Fibroblast of lung (primary cell): ENCODE results near the gene MEP1A. TPM values are rescaled to one million over a fixed set of nuclear protein-coding genes. Genes with fewer than 3 reads are reported as not detected.
"Not testable (repeated sequence)": the region's sequence is repeated elsewhere in the genome, so short reads cannot be mapped to it uniquely, and the experiment has no call there.

Experiments
- DNase-seq, 2 donors: peaks; one replicate each; pipeline versions ENCODE4 v3.0.0 to v3.0.0-alpha.2; 2010; ENCODE audit warnings: low read depth in 2 of 2
- H2AFZ ChIP-seq: 2 replicates; pipeline ENCODE4 v1.5.1; 2012; ENCODE audit warnings: low read length, control low read depth, inconsistent platforms
- H3K27ac ChIP-seq: 2 replicates; pipeline ENCODE4 v1.5.1; 2011; ENCODE audit warnings: low read length, control low read depth; ENCODE audit not compliant: insufficient read depth
- H3K27me3 ChIP-seq: 2 replicates; pipeline ENCODE4 v1.5.1; 2011; ENCODE audit warnings: mild to moderate bottlenecking, low read length; ENCODE audit not compliant: control insufficient read depth, insufficient read depth
- H3K36me3 ChIP-seq: 2 replicates; pipeline ENCODE4 v1.5.1; 2011; ENCODE audit warnings: low read length; ENCODE audit not compliant: control insufficient read depth, insufficient read depth
- H3K4me1 ChIP-seq: 2 replicates; pipeline ENCODE4 v1.5.1; 2011; ENCODE audit warnings: low read length; ENCODE audit not compliant: control insufficient read depth, insufficient read depth; ENCODE audit errors: extremely low read depth
- H3K4me2 ChIP-seq: 2 replicates; pipeline ENCODE4 v1.5.1; 2011; ENCODE audit warnings: low read length, control low read depth; ENCODE audit not compliant: insufficient read depth; ENCODE audit errors: extremely low read depth
- H3K4me3 ChIP-seq, 4 experiments: fragments of 200-600 bp in 1 of 4; sonication (generic) in 1 of 4; replicated peaks in 1 of 4; 2 replicates each; pipeline ENCODE4 v1.5.1; 2011 to 2016; ENCODE audit warnings: low read length in 4 of 4, low read depth in 3 of 4, mild to moderate bottlenecking in 3 of 4, control low read depth in 2 of 4, inconsistent platforms in 1 of 4, mixed read lengths in 1 of 4; ENCODE audit not compliant: insufficient read depth in 1 of 4; ENCODE audit errors: control extremely low read depth in 1 of 4
- H3K79me2 ChIP-seq: 2 replicates; pipeline ENCODE4 v1.5.1; 2012; ENCODE audit warnings: mild to moderate bottlenecking, low read length, inconsistent platforms; ENCODE audit not compliant: control insufficient read depth, insufficient read depth
- H3K9ac ChIP-seq: 2 replicates; pipeline ENCODE4 v1.5.1; 2011; ENCODE audit warnings: mild to moderate bottlenecking, low read length, control low read depth; ENCODE audit not compliant: insufficient read depth
- H3K9me3 ChIP-seq: 2 replicates; pipeline ENCODE4 v1.5.1; 2012; ENCODE audit warnings: low read depth, low read length; ENCODE audit not compliant: control insufficient read depth, insufficient read depth
- H4K20me1 ChIP-seq: 2 replicates; pipeline ENCODE4 v1.5.1; 2011; ENCODE audit warnings: low read length; ENCODE audit not compliant: control insufficient read depth, insufficient read depth; ENCODE audit errors: extremely low read depth
- EZH2 ChIP-seq: IDR thresholded peaks from 2 replicates; pipeline ENCODE4 v1.5.1; 2012; ENCODE audit warnings: low read length, control low read depth, mild to moderate bottlenecking; ENCODE audit errors: missing control alignments
- polyA plus RNA-seq, 2 donors: library from polyadenylated mRNA; depleted of rRNA in 1 of 2; stranded (reverse) in 1 of 2; unstranded in 1 of 2; fragments of >200 nt; gene quantifications; 2 replicates each; pipeline ENCODE4 v1.2.1, GENCODE V29; 2011 to 2012; ENCODE audit warnings: missing spikeins in 1 of 2
- total RNA-seq: library from RNA; depleted of rRNA; stranded (reverse); fragments of >200 nt; gene quantifications from 2 replicates; pipeline ENCODE4 v1.2.1, GENCODE V29; 2014
- TF ChIP-seq, protein P1 (sequence below), 2 donors: IDR thresholded peaks in 1 of 2; conservative IDR thresholded peaks in 1 of 2; 1 replicate in 1 of 2; 2 replicates in 1 of 2; pipeline ENCODE4 v1.5.1; 2011 to 2012; ENCODE audit warnings: low read length in 2 of 2, control low read depth in 1 of 2, inconsistent platforms in 1 of 2, low read depth in 1 of 2, mild to moderate bottlenecking in 1 of 2

Gene MEP1A
- total and polyA plus RNA-seq, 2 donors (not counting 1 experiment from before 2014, with no cell fraction given), result not detected

DNA sequence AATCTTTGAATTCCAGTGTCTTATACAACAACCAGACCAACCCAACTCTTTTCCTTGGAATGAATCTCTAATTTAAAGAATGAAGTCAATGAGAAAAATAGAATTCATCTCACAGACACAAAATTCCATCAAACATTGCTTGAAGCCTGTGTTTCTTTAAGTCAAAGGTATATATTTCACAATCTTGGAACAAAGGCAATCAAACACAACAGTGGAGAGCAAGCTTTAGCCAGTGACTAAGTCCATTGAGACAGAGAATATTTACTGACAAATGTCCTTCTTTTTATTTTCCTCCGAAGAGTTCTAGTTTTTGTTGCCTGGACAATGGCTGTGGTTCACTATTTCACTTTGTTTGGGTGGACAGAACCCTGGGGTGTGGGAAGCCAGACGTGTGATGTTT, 35.8 kb downstream of the MEP1A start:
- H3K9ac ChIP-seq, result no peak overlapping the region
- no peak overlapping the region for H3K4me3 ChIP-seq

DNA sequence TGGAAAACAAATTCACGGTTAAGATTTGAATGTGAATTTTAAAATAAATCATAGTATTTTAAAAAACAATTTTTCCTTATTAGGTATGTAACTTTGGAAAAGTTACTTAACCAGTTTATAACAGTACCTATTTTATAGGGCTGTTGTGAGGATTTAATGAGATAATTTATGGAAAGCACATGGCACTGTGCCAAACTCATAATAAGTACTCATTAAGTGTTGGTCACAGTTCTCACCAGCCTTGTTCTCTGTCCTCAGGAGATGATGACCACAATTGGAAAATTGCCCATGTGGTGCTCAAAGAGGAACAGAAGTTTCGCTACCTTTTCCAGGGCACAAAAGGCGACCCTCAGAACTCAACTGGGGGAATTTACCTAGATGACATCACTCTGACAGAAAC, 39.6 kb downstream of the MEP1A start:
- H3K27ac ChIP-seq, result no peak overlapping the region
- H3K36me3 ChIP-seq, result no peaks in the 10 kb centered on the region
- H4K20me1 ChIP-seq, result no peaks in the 10 kb centered on the region
- H3K4me3 ChIP-seq, result no peak overlapping the region
- H3K4me1 ChIP-seq, result no peaks in the 10 kb centered on the region
- H3K9ac ChIP-seq, result no peak overlapping the region
- H3K27me3 ChIP-seq, result no peaks in the 10 kb centered on the region
- no peaks in the 10 kb centered on the region for H3K79me2 ChIP-seq
- TF ChIP-seq EZH2, result no peak
- TF ChIP-seq, protein P1, sequence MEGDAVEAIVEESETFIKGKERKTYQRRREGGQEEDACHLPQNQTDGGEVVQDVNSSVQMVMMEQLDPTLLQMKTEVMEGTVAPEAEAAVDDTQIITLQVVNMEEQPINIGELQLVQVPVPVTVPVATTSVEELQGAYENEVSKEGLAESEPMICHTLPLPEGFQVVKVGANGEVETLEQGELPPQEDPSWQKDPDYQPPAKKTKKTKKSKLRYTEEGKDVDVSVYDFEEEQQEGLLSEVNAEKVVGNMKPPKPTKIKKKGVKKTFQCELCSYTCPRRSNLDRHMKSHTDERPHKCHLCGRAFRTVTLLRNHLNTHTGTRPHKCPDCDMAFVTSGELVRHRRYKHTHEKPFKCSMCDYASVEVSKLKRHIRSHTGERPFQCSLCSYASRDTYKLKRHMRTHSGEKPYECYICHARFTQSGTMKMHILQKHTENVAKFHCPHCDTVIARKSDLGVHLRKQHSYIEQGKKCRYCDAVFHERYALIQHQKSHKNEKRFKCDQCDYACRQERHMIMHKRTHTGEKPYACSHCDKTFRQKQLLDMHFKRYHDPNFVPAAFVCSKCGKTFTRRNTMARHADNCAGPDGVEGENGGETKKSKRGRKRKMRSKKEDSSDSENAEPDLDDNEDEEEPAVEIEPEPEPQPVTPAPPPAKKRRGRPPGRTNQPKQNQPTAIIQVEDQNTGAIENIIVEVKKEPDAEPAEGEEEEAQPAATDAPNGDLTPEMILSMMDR (conservative IDR thresholded peaks at IDR 0.05 in 1 of 2, IDR thresholded peaks at IDR 0.05 in 1 of 2; ENCODE audit: low read depth in 1 of 2, low read length in 2 of 2), result no peak
- H2AFZ ChIP-seq, result no peak overlapping the region
- H3K4me2 ChIP-seq, result no peak overlapping the region
- DNase-seq, result no peak
- no peaks in the 10 kb centered on the region for H3K9me3 ChIP-seq

More for the DNA sequence above, 35.8 kb downstream of the MEP1A start:
- no peak overlapping the region for H2AFZ ChIP-seq
- H3K27ac ChIP-seq, result no peak overlapping the region
- no peak overlapping the region for H3K4me2 ChIP-seq
- no peaks in the 10 kb centered on the region for H3K4me1 ChIP-seq
- H3K79me2 ChIP-seq, result no peaks in the 10 kb centered on the region
- no peaks in the 10 kb centered on the region for H3K9me3 ChIP-seq
- no peaks in the 10 kb centered on the region for H3K27me3 ChIP-seq
- no peak for DNase-seq
- no peaks in the 10 kb centered on the region for H4K20me1 ChIP-seq
- no peaks in the 10 kb centered on the region for H3K36me3 ChIP-seq
- no peak for TF ChIP-seq EZH2
- TF ChIP-seq, protein P1 (conservative IDR thresholded peaks at IDR 0.05 in 1 of 2, IDR thresholded peaks at IDR 0.05 in 1 of 2; ENCODE audit: low read depth in 1 of 2, low read length in 2 of 2), result no peak

DNA sequence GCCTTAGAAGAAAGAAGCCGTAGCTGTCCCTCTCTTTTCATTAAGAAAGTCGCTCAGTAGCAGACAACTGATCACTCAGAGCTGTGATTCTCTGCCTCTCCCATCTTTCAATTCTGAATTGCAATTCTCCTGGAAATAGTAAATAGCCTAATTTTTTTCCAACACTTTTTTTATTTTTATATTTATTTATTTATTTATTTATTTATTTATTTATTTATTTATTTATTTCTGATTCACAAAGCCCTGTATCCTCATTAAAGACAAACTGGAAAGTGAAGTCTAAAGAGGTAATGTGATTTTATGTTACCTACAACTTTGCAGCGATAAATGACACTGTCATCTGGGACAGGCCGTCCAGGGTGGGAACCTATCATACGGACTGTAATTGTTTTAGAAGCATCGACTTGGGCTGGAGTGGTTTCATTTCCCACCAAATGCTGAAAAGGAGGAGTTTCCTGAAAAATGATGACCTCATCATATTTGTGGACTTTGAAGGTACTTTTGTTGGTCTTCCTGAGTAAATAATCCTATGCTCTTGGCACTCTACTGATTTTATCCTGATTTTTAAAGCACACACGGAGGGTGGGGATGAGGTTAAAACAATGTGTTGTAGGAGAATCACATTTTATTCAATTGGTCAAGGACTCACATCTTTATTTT, 41.2 kb downstream of the MEP1A start:
- H3K79me2 ChIP-seq, H2AFZ ChIP-seq, H3K4me1 ChIP-seq, H3K27me3 ChIP-seq, H3K36me3 ChIP-seq, H3K4me2 ChIP-seq, H3K27ac ChIP-seq, H3K9me3 ChIP-seq, H4K20me1 ChIP-seq, DNase-seq, H3K4me3 ChIP-seq, H3K9ac ChIP-seq: not testable (repeated sequence)

DNA sequence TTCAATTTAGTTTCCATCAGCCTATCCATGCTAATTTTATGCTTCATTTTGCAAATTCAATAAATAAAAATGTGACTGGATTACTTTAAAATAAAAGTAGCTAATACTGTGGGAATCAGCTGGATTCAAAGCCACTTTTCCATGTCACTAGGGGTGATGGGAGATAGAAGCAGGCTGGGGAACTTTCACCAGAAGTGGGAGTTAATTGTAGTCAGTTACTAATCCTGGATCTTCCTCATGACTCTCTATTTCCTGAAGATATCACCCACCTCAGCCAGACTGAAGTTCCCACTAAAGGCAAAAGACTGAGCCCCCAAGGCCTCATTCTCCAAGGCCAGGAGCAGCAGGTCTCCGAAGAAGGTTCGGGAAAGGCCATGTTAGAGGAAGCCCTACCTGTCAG, 41.8 kb downstream of the MEP1A start:
- H3K4me1 ChIP-seq, H3K4me3 ChIP-seq, H3K4me2 ChIP-seq, H2AFZ ChIP-seq, DNase-seq, H3K36me3 ChIP-seq, H4K20me1 ChIP-seq, H3K9ac ChIP-seq, H3K27me3 ChIP-seq, H3K79me2 ChIP-seq, H3K27ac ChIP-seq, H3K9me3 ChIP-seq: not testable (repeated sequence)
